Body of pancreas (tissue), 4 donors: ENCODE data around the gene LYSMD4.
A peak's percentile ranks its signal among the peaks of the same experiment; 100 is the strongest.

ENCODE experiments used
- CTCF ChIP-seq, 7 experiments: fragments of 450-650 bp in 4 of 7; fragments of 200-600 bp in 3 of 7; sonication (generic) in 3 of 7; IDR thresholded peaks; one replicate each; pipeline ENCODE4 v1.5.1; 2016 to 2019; ENCODE audit warnings: antibody characterized with exemption in 7 of 7
- POLR2A ChIP-seq, 3 donors: fragments of 450-650 bp; IDR thresholded peaks; one replicate each; pipeline ENCODE4 v1.6.1; 2016; ENCODE audit warnings: antibody characterized with exemption in 3 of 3, mild to moderate bottlenecking in 2 of 3

- peak in 1 of 7 experiments; percentile 16 for TF ChIP-seq CTCF (IDR thresholded peaks at IDR 0.05)
- peak in 1 of 3 donors; percentile 31 for TF ChIP-seq POLR2A (IDR thresholded peaks at IDR 0.05)
These were observed 1.7 kb downstream of the LYSMD4 start for GRCh38 chr15:99731336-99732123.
